Gastrocnemius medialis (tissue), 4 donors: ENCODE results near the gene FBXL14. TPM values are rescaled to one million over a fixed set of nuclear protein-coding genes. Genes with fewer than 3 reads are reported as not detected.

Source experiments
- ATAC-seq, 2 donors: fragments of 150-250 bp; one replicate each; pipeline ENCODE4 v1.9.1; 2016
- DNase-seq, 2 donors: peaks; one replicate each; pipeline ENCODE4 v3.0.0-alpha.2; 2019
- H3K27ac ChIP-seq, 4 donors: fragments of 200-600 bp; sonication (generic); 1 replicate in 1 of 4; 2 replicates in 3 of 4; pipeline ENCODE4 v1.5.1; 2016 to 2018; ENCODE audit warnings: mild to moderate bottlenecking in 2 of 4, moderate library complexity in 1 of 4
- H3K27me3 ChIP-seq, 3 donors: fragments of 200-600 bp; sonication (generic) in 2 of 3; 1 replicate in 1 of 3; 2 replicates in 2 of 3; pipeline versions ENCODE4 v1.5.1 to v1.6.0; 2016 to 2019; ENCODE audit warnings: mild to moderate bottlenecking in 1 of 3, moderate library complexity in 1 of 3
- H3K36me3 ChIP-seq, 2 donors: fragments of 200-600 bp; sonication (generic) in 1 of 2; one replicate each; pipeline ENCODE4 v1.5.1; 2017 to 2018
- H3K4me1 ChIP-seq, 2 donors: fragments of 200-600 bp; sonication (generic) in 1 of 2; one replicate each; pipeline ENCODE4 v1.5.1; 2016 to 2017; ENCODE audit warnings: mild to moderate bottlenecking in 2 of 2
- H3K4me3 ChIP-seq, 4 donors: fragments of 200-600 bp; sonication (generic) in 3 of 4; 1 replicate in 1 of 4; 2 replicates in 3 of 4; pipeline ENCODE4 v1.5.1; 2016 to 2019; ENCODE audit warnings: mild to moderate bottlenecking in 2 of 4
- H3K9me3 ChIP-seq, 3 donors: fragments of 200-600 bp; sonication (generic) in 2 of 3; 1 replicate in 1 of 3; 2 replicates in 2 of 3; pipeline ENCODE4 v1.5.1; 2016 to 2019
- POLR2A ChIP-seq, 2 donors: fragments of 450-650 bp; IDR thresholded peaks; one replicate each; pipeline ENCODE4 v1.6.1; 2017; ENCODE audit warnings: antibody characterized with exemption in 2 of 2, mild to moderate bottlenecking in 2 of 2, moderate library complexity in 2 of 2
- in situ Hi-C, 4 donors: fragments of 200-750 bp; cut with MboI; loops; one replicate each; pipeline versions ENCODE4 v1.15.0 to v1.8.0; 2017; ENCODE audit warnings: low sequenced_read_pairs in 4 of 4
- intact Hi-C: fragments of 100-400 bp; cut with DNase I; formaldehyde crosslinking; loops from one replicate; pipeline ENCODE4 v1.15.1; 2023; ENCODE audit warnings: low total_unique reads
- total RNA-seq, 4 donors: library from RNA; depleted of rRNA; stranded (reverse); fragments of >200 nt; gene quantifications; one replicate each; pipeline versions ENCODE4 v1.1.0 to v1.2.3, GENCODE V29; 2016
- TF ChIP-seq, protein P1 (sequence below), 5 experiments: fragments of 450-650 bp in 3 of 5; fragments of 200-600 bp in 2 of 5; sonication (generic) in 2 of 5; IDR thresholded peaks in 4 of 5; conservative IDR thresholded peaks in 1 of 5; 1 replicate in 4 of 5; 2 replicates in 1 of 5; pipeline ENCODE4 v1.5.1; 2016 to 2019; ENCODE audit warnings: antibody characterized with exemption in 5 of 5, mild to moderate bottlenecking in 3 of 5, moderate library complexity in 3 of 5

FBXL14 gene
- total RNA-seq, 4 donors from 2014 or later, result 5.8 to 11.5 (median 7.4) TPM

DNA sequence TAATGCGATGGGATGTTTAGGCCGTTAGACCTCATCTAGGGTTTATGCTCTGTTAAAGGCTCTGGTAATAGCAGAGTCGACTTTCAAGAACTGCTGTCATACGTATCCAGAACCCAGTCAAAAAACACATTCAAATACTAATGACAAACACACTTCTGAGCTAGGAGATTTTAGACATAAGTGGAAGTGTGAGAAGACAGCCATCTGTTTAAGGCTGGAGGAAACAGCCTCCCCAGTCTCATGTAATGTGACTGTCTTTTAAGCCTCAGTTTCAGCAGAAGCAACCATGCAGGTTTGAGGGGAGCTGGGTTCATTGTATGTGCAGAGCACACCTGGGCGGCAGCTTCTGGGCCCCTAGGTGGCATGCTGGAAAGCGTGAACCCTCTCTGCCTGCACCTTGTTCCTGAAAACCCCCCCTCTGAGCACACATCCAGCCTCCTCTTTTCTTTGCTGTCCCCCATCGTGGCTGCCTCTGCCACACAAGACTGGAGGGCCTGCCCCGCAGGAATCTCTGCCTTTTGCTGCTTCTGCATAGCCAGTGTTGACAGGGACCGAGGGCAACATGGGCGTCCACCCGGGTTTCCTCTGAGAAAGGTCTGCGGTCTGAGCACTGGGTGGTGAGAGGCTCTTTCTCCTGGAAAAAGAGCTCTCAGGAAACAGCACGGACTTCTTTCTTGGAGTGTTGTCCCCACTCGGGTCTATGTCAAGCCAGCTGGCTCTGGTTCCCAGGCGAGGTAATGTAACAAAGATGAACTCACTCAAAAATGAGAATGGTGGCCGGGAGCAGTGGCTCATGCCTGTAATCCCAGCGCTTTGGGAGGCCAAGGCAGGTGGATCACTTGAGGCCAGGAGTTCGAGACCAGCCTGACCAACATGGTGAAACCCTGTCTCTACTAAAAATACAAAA is 46.2 kb upstream of the FBXL14 start:
- no peak for ATAC-seq
- Histone ChIP-seq H3K27ac (no peak overlapping the region), H3K9me3 (no peaks in the 10 kb centered on the region), H3K4me3 (no peak overlapping the region), H3K36me3 (no peaks in the 10 kb centered on the region), H3K27me3 (no peaks in the 10 kb centered on the region), H3K4me1 (peaks cover 3 to 7% of the 10 kb centered on the region in 2 donors)
- in situ Hi-C loops (loop anchor here in 1 of 4 donors (25.0 kb wide), 1 partner anchor 1147 kb away; the partner anchor contains the start of gene FKBP4), intact Hi-C loops (no loop called here)
- no peak for DNase-seq
- TF ChIP-seq, protein P1, sequence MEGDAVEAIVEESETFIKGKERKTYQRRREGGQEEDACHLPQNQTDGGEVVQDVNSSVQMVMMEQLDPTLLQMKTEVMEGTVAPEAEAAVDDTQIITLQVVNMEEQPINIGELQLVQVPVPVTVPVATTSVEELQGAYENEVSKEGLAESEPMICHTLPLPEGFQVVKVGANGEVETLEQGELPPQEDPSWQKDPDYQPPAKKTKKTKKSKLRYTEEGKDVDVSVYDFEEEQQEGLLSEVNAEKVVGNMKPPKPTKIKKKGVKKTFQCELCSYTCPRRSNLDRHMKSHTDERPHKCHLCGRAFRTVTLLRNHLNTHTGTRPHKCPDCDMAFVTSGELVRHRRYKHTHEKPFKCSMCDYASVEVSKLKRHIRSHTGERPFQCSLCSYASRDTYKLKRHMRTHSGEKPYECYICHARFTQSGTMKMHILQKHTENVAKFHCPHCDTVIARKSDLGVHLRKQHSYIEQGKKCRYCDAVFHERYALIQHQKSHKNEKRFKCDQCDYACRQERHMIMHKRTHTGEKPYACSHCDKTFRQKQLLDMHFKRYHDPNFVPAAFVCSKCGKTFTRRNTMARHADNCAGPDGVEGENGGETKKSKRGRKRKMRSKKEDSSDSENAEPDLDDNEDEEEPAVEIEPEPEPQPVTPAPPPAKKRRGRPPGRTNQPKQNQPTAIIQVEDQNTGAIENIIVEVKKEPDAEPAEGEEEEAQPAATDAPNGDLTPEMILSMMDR (IDR thresholded peaks at IDR 0.05 in 4 of 5, conservative IDR thresholded peaks at IDR 0.05 in 1 of 5), result no peak
- no peak for TF ChIP-seq POLR2A (IDR thresholded peaks at IDR 0.05)

DNA sequence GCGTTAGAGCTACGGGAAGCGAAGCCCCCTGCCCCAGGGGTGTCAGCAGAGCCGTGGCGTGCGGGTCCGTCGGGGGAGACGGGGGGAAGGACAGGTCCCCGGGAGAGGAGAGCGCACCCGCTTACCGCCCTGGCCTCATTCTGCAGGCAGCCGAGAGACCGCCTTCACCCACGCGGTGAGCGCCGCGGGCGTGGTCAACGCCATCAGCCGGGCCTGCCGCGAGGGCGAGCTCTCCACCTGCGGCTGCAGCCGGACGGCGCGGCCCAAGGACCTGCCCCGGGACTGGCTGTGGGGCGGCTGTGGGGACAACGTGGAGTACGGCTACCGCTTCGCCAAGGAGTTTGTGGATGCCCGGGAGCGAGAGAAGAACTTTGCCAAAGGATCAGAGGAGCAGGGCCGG is 45.2 kb upstream of the FBXL14 start:
- Histone ChIP-seq H3K4me3 (no peak overlapping the region), H3K9me3 (no peaks in the 10 kb centered on the region), H3K27me3 (no peaks in the 10 kb centered on the region), H3K27ac (no peak overlapping the region), H3K36me3 (no peaks in the 10 kb centered on the region), H3K4me1 (peaks cover 3 to 5% of the 10 kb centered on the region in 2 donors)
- ATAC-seq (no peak), DNase-seq (no peak)
- in situ Hi-C loops (loop anchor here in 1 of 4 donors (25.0 kb wide), 1 partner anchor 1148 kb away; the partner anchor contains the start of gene FKBP4), intact Hi-C loops (no loop called here)
- TF ChIP-seq, protein P1 (IDR thresholded peaks at IDR 0.05 in 4 of 5, conservative IDR thresholded peaks at IDR 0.05 in 1 of 5), result no peak
- no peak for TF ChIP-seq POLR2A (IDR thresholded peaks at IDR 0.05)

DNA sequence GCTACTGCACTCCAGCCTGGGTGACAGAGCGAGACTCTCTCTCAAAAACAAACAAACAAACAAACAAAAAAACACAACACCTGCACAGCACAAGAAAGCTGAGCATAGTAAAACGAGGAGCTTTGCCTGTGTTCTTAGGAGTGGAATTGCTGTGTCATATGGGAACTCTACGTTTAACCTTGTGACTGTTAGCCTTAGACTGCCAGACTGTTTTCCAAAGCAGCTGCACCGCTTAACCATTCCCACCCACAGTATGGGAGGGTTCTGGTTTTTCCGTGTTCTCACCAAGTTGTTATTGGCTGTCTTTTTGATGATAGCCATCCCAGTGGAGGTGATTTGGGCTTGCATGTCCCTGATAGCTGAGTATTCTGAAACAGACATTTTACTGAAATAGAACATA is 43.8 kb upstream of the FBXL14 start:
- H3K4me1 ChIP-seq, result peaks cover 0 to 6% of the 10 kb centered on the region in 2 donors
- intact Hi-C loops, result no loop called here
- H3K27ac ChIP-seq, result no peak overlapping the region
- H3K4me3 ChIP-seq, result no peak overlapping the region
- no peaks in the 10 kb centered on the region for H3K9me3 ChIP-seq
- TF ChIP-seq POLR2A (IDR thresholded peaks at IDR 0.05), result no peak
- TF ChIP-seq, protein P1 (IDR thresholded peaks at IDR 0.05 in 4 of 5, conservative IDR thresholded peaks at IDR 0.05 in 1 of 5), result no peak
- ATAC-seq (no peak), DNase-seq (no peak)
- no peaks in the 10 kb centered on the region for H3K27me3 ChIP-seq
- in situ Hi-C loops, result loop anchor here in 1 of 4 donors (25.0 kb wide), 1 partner anchor 1149 kb away; the partner anchor contains the start of gene FKBP4
- no peaks in the 10 kb centered on the region for H3K36me3 ChIP-seq

DNA sequence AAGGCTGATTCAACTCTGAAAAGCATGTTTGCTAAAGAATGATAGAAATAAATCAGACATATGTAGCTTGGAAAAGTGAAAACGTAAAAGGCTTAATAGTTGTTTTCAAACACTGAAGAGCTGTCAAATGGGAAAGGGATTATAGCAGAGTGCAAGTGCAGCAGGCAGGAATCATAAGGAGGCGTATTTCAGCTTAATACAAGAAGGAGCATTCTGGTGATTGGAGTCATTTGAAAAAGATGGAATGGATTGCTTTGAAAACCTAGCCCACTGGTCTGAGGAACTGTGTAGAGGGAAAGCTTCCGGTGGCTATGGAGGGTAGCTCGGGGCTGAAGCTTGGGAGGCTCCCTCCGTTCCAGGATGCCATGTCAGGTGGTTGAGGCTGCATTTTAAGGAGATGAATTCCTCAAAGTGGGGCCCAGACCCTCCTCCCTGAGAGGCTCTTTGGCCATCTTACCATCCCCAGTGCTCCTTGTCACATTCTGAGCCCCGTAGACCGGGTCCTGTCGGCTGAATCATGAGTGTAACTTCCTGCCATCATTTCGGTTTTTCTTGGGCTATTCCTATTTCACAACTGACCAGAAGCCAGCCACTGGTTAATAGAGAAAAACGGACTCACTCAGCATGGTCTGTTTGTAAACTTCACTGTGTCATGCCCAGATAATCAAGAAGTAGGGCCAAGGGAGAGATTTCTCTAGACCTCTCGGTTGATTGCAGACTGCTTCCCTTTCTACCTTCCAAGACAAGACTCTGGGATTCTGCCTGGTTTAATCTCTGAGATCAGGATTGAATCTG is 41.1 kb upstream of the FBXL14 start:
- no peaks in the 10 kb centered on the region for H3K36me3 ChIP-seq
- H3K4me1 ChIP-seq, result peaks cover 3 to 10% of the 10 kb centered on the region in 2 donors
- intact Hi-C loops (no loop called here), in situ Hi-C loops (loop anchor here in 1 of 4 donors (25.0 kb wide), 1 partner anchor 1152 kb away; the partner anchor contains the start of gene FKBP4)
- H3K4me3 ChIP-seq, result no peak overlapping the region
- peaks cover 13 to 24% (median 18%) of the 10 kb centered on the region in 3 donors for H3K27me3 ChIP-seq
- ATAC-seq (no peak), DNase-seq (no peak)
- TF ChIP-seq, protein P1 (IDR thresholded peaks at IDR 0.05 in 4 of 5, conservative IDR thresholded peaks at IDR 0.05 in 1 of 5), result no peak
- TF ChIP-seq POLR2A (IDR thresholded peaks at IDR 0.05), result no peak
- no peak overlapping the region for H3K27ac ChIP-seq
- no peaks in the 10 kb centered on the region for H3K9me3 ChIP-seq
